H9 (cell line): ENCODE results near the gene POLR1C. TPM values are rescaled to one million over a fixed set of nuclear protein-coding genes. Genes with fewer than 3 reads are reported as not detected.

Experiments
- DNase-seq: peaks from one replicate; pipeline ENCODE4 v3.0.0-alpha.2; 2017
- H2AFZ ChIP-seq: one replicate; pipeline ENCODE4 v1.6.1; 2013; ENCODE audit warnings: mild to moderate bottlenecking, low read length, control low read depth, moderate library complexity
- H2AK5ac ChIP-seq: 2 replicates; pipeline ENCODE4 v1.6.1; 2013; ENCODE audit warnings: low read length, control low read depth, mixed read lengths; ENCODE audit not compliant: insufficient read length
- H2BK120ac ChIP-seq: one replicate; pipeline ENCODE4 v1.6.1; 2013; ENCODE audit warnings: low read depth, mild to moderate bottlenecking, low read length, control low read depth, inconsistent platforms; ENCODE audit not compliant: poor library complexity, severe bottlenecking
- H2BK12ac ChIP-seq: 2 replicates; pipeline ENCODE4 v1.6.1; 2013; ENCODE audit warnings: low read length, control low read depth, mixed read lengths, low read depth; ENCODE audit not compliant: insufficient read length
- H2BK15ac ChIP-seq: 2 replicates; pipeline ENCODE4 v1.6.1; 2013; ENCODE audit warnings: low read depth, low read length, control low read depth
- H2BK20ac ChIP-seq: one replicate; pipeline ENCODE4 v1.6.1; 2013; ENCODE audit warnings: low read depth, mild to moderate bottlenecking, low read length, control low read depth, inconsistent platforms; ENCODE audit not compliant: poor library complexity, severe bottlenecking
- H2BK5ac ChIP-seq: 2 replicates; pipeline ENCODE4 v1.6.1; 2013; ENCODE audit warnings: low read length, control low read depth, mixed read lengths; ENCODE audit not compliant: insufficient read length
- H3K14ac ChIP-seq: 2 replicates; pipeline ENCODE4 v1.6.1; 2013; ENCODE audit warnings: low read length, control low read depth; ENCODE audit not compliant: insufficient read depth
- H3K18ac ChIP-seq: 2 replicates; pipeline ENCODE4 v1.6.1; 2013; ENCODE audit warnings: low read depth, mild to moderate bottlenecking, mixed read lengths, low read length, control low read depth; ENCODE audit not compliant: insufficient read length
- H3K23ac ChIP-seq: 2 replicates; pipeline ENCODE4 v1.6.1; 2013; ENCODE audit warnings: low read length, control low read depth, mixed read lengths, low read depth; ENCODE audit not compliant: insufficient read length
- H3K23me2 ChIP-seq: 2 replicates; pipeline ENCODE4 v1.6.1; 2013; ENCODE audit warnings: low read depth, mild to moderate bottlenecking, mixed read lengths, low read length, control low read depth; ENCODE audit not compliant: insufficient read length, poor library complexity, severe bottlenecking
- H3K27ac ChIP-seq: 2 replicates; pipeline ENCODE4 v1.5.1; 2013; ENCODE audit warnings: low read length, control low read depth, mixed read lengths, low read depth; ENCODE audit not compliant: insufficient read length
- H3K27me3 ChIP-seq: 2 replicates; pipeline ENCODE4 v1.6.1; 2013; ENCODE audit warnings: low read length, control low read depth, inconsistent platforms; ENCODE audit not compliant: insufficient read depth
- H3K4ac ChIP-seq: 2 replicates; pipeline ENCODE4 v1.6.1; 2013; ENCODE audit warnings: low read depth, mild to moderate bottlenecking, control low read depth, inconsistent platforms, low read length, moderate library complexity
- H3K4me1 ChIP-seq: 2 replicates; pipeline ENCODE4 v1.6.1; 2013; ENCODE audit warnings: low read length, control low read depth, inconsistent platforms; ENCODE audit not compliant: insufficient read depth
- H3K4me2 ChIP-seq: 2 replicates; pipeline ENCODE4 v1.6.1; 2013; ENCODE audit warnings: low read length, control low read depth, mixed read lengths; ENCODE audit not compliant: insufficient read length, insufficient read depth
- H3K56ac ChIP-seq: 2 replicates; pipeline ENCODE4 v1.6.1; 2013; ENCODE audit warnings: low read depth, mild to moderate bottlenecking, mixed read lengths, low read length, control low read depth; ENCODE audit not compliant: insufficient read length
- H3K79me1 ChIP-seq: 2 replicates; pipeline ENCODE4 v1.6.1; 2013; ENCODE audit warnings: low read depth, mild to moderate bottlenecking, moderate library complexity, low read length, control low read depth, inconsistent platforms; ENCODE audit not compliant: insufficient read depth, poor library complexity, severe bottlenecking
- H3K79me2 ChIP-seq: 2 replicates; pipeline ENCODE4 v1.6.1; 2013; ENCODE audit warnings: low read length, control low read depth, inconsistent platforms; ENCODE audit not compliant: insufficient read depth
- H3K9ac ChIP-seq: 2 replicates; pipeline ENCODE4 v1.6.1; 2013; ENCODE audit warnings: low read length, control low read depth, mixed read lengths; ENCODE audit not compliant: insufficient read length; ENCODE audit errors: extremely low read depth
- H3K9me3 ChIP-seq: one replicate; pipeline ENCODE4 v1.6.1; 2013; ENCODE audit warnings: low read depth, low read length, inconsistent platforms; ENCODE audit not compliant: control insufficient read depth
- H3T11ph ChIP-seq: one replicate; pipeline ENCODE4 v1.6.1; 2013; ENCODE audit warnings: mild to moderate bottlenecking, low read length, control low read depth, inconsistent platforms
- H4K20me1 ChIP-seq: one replicate; pipeline ENCODE4 v1.6.1; 2013; ENCODE audit not compliant: control insufficient read depth, insufficient read length, insufficient read depth
- H4K5ac ChIP-seq: 2 replicates; pipeline ENCODE4 v1.6.1; 2013; ENCODE audit warnings: low read depth, mild to moderate bottlenecking, mixed read lengths, low read length, control low read depth; ENCODE audit not compliant: insufficient read length
- H4K8ac ChIP-seq: replicated peaks from 2 replicates; pipeline ENCODE4 v1.6.1; 2013; ENCODE audit warnings: low read length, control low read depth, mixed read lengths, low read depth; ENCODE audit not compliant: insufficient read length
- H4K91ac ChIP-seq: 2 replicates; pipeline ENCODE4 v1.6.1; 2013; ENCODE audit warnings: low read depth, mild to moderate bottlenecking, moderate library complexity, mixed read lengths, low read length, control low read depth; ENCODE audit not compliant: insufficient read length
- H3K27ac Mint-ChIP-seq, 3 experiments: 2 replicates in 2 of 3; 3 replicates in 1 of 3; pipeline ENCODE4 v1.8.0; 2020 to 2021; ENCODE audit warnings: mixed read lengths in 3 of 3, mild to moderate bottlenecking in 1 of 3, moderate library complexity in 1 of 3
- H3K27me3 Mint-ChIP-seq: 2 replicates; pipeline ENCODE4 v1.8.0; 2021; ENCODE audit warnings: low read depth, mild to moderate bottlenecking, moderate library complexity, mixed read lengths
- H3K36me3 Mint-ChIP-seq, 3 experiments: 2 replicates in 2 of 3; 3 replicates in 1 of 3; pipeline ENCODE4 v1.8.0; 2020 to 2021; ENCODE audit warnings: low read depth in 3 of 3, mixed read lengths in 3 of 3; ENCODE audit not compliant: insufficient read depth in 1 of 3
- H3K4me1 Mint-ChIP-seq, 2 experiments: 2 replicates each; pipeline ENCODE4 v1.8.0; 2020; ENCODE audit warnings: mixed read lengths in 2 of 2
- H3K4me3 Mint-ChIP-seq, 2 experiments: 2 replicates in 1 of 2; 3 replicates in 1 of 2; pipeline ENCODE4 v1.8.0; 2020 to 2021; ENCODE audit warnings: mild to moderate bottlenecking in 2 of 2, mixed read lengths in 2 of 2, moderate library complexity in 1 of 2
- H3K9me3 Mint-ChIP-seq, 2 experiments: 2 replicates in 1 of 2; 3 replicates in 1 of 2; pipeline ENCODE4 v1.8.0; 2020; ENCODE audit warnings: mild to moderate bottlenecking in 2 of 2, mixed read lengths in 2 of 2, moderate library complexity in 1 of 2
- WGBS: extraction: QIAGEN DNeasy Blood & Tissue Kit; methylation state at CpG from one replicate; pipeline ENCODE4 v1.1.7; 2013; ENCODE audit warnings: missing lambda C conversion rate, low lambda C conversion rate, mixed read lengths; ENCODE audit not compliant: insufficient read length; ENCODE audit errors: extremely low coverage; 5-methylcytosine and 5-hydroxymethylcytosine counted together
- total RNA-seq: library from RNA; stranded (reverse); gene quantifications from 2 replicates; pipeline ENCODE4 v1.2.1, GENCODE V29; 2021
- TF ChIP-seq, protein P1 (sequence below): fragments of 200-600 bp; sonication (generic); conservative IDR thresholded peaks from 3 replicates; pipeline ENCODE4 v1.8.0; 2021; ENCODE audit warnings: antibody characterized with exemption, mild to moderate bottlenecking

POLR1C gene
- total RNA-seq, 1 experiment from 2014 or later: 75.8 TPM

GRCh38 chr6:43471399-43471798, 45.5 kb upstream of the POLR1C start:
- Histone ChIP-seq H3K27me3 (no peaks in the 10 kb centered on the region), H3K23me2 (no peaks in the 10 kb centered on the region), H2BK5ac (no peak overlapping the region), H2AFZ (no peak overlapping the region), H3K79me2 (no peaks in the 10 kb centered on the region), H3K4me2 (no peak overlapping the region), H4K5ac (no peak overlapping the region), H2BK20ac (no peak overlapping the region), H4K20me1 (no peaks in the 10 kb centered on the region), H3K23ac (no peak overlapping the region), H2AK5ac (no peak overlapping the region), H3K4ac (no peak overlapping the region), H3K27ac (no peak overlapping the region), H4K91ac (no peak overlapping the region), H3K9me3 (no peaks in the 10 kb centered on the region), H3K14ac (no peak overlapping the region), H2BK12ac (no peak overlapping the region), H4K8ac (no peak overlapping the region), H3K18ac (no peak overlapping the region), H3K9ac (no peak overlapping the region), H3K79me1 (no peaks in the 10 kb centered on the region), H3K4me1 (peaks cover 3% of the 10 kb centered on the region; the same call in 1 of the 2 replicates), H2BK120ac (no peak overlapping the region), H2BK15ac (no peak overlapping the region), H3T11ph (no peak overlapping the region), H3K56ac (no peak overlapping the region)
- Mint-ChIP-seq H3K27ac (no peak overlapping the region), H3K4me3 (no peak overlapping the region), H3K9me3 (no peaks in the 10 kb centered on the region), H3K4me1 (peaks cover 12 to 17% of the 10 kb centered on the region in 2 experiments), H3K36me3 (no peaks in the 10 kb centered on the region), H3K27me3 (peaks cover 6% of the 10 kb centered on the region)
- DNase-seq: no peak
- TF ChIP-seq, protein P1, sequence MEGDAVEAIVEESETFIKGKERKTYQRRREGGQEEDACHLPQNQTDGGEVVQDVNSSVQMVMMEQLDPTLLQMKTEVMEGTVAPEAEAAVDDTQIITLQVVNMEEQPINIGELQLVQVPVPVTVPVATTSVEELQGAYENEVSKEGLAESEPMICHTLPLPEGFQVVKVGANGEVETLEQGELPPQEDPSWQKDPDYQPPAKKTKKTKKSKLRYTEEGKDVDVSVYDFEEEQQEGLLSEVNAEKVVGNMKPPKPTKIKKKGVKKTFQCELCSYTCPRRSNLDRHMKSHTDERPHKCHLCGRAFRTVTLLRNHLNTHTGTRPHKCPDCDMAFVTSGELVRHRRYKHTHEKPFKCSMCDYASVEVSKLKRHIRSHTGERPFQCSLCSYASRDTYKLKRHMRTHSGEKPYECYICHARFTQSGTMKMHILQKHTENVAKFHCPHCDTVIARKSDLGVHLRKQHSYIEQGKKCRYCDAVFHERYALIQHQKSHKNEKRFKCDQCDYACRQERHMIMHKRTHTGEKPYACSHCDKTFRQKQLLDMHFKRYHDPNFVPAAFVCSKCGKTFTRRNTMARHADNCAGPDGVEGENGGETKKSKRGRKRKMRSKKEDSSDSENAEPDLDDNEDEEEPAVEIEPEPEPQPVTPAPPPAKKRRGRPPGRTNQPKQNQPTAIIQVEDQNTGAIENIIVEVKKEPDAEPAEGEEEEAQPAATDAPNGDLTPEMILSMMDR: no peak
- WGBS: no CpG with 5 or more reads among the region's 1 CpG
